K562 (cell line): ENCODE results near the gene RCOR2. TPM values are rescaled to one million over a fixed set of nuclear protein-coding genes. Genes with fewer than 3 reads are reported as not detected.

Source experiments
- CEBPG ChIP-seq, 3 experiments: fragments of 200-800 bp in 1 of 3; sonication (Bioruptor generic) in 1 of 3; sonication (generic) in 1 of 3; formaldehyde crosslinking in 1 of 3; IDR thresholded peaks in 2 of 3; conservative IDR thresholded peaks in 1 of 3; 2 replicates each; pipeline versions ENCODE4 v1.6.1 to v1.8.0; 2016 to 2022; ENCODE audit warnings: missing compliant biosample characterization in 2 of 3, missing genetic modification characterization in 2 of 3, mild to moderate bottlenecking in 1 of 3, missing genetic modification reagents in 1 of 3
- FOXJ3 ChIP-seq: sonication (generic); formaldehyde crosslinking; IDR thresholded peaks from 2 replicates; pipeline ENCODE4 v1.4.0; 2020; ENCODE audit warnings: mild to moderate bottlenecking, missing genetic modification reagents
- MCM5 ChIP-seq: fragments of 450-650 bp; IDR thresholded peaks from 2 replicates; pipeline ENCODE4 v1.6.1; 2016; ENCODE audit warnings: low read depth
- SMAD2 ChIP-seq: fragments of 150-350 bp; IDR thresholded peaks from 2 replicates; pipeline ENCODE4 v1.6.1; 2014; ENCODE audit warnings: low read depth, mild to moderate bottlenecking, low read length
- XRCC3 ChIP-seq: fragments of 450-650 bp; IDR thresholded peaks from 2 replicates; pipeline ENCODE4 v1.6.1; 2017; ENCODE audit warnings: mild to moderate bottlenecking, moderate library complexity
- ZFP30 ChIP-seq: fragments of 250-450 bp; sonication (Bioruptor Pico); IDR thresholded peaks from 2 replicates; pipeline ENCODE4 v1.8.0; 2022; ENCODE audit warnings: moderate library complexity, mild to moderate bottlenecking, inconsistent platforms, borderline replicate concordance
- ZFPM2 ChIP-seq: fragments of 250-450 bp; sonication (Bioruptor Pico); IDR thresholded peaks from 2 replicates; pipeline ENCODE4 v1.5.1; 2022; ENCODE audit warnings: mild to moderate bottlenecking
- ZFX ChIP-seq: sonication (generic); formaldehyde crosslinking; IDR thresholded peaks from 2 replicates; pipeline ENCODE4 v1.8.0; 2022; ENCODE audit warnings: mild to moderate bottlenecking, missing genetic modification reagents, moderate library complexity
- ZNF133 ChIP-seq: fragments of 250-450 bp; sonication (Bioruptor Pico); IDR thresholded peaks from 2 replicates; pipeline ENCODE4 v1.4.0; 2020; ENCODE audit warnings: mild to moderate bottlenecking
- ZNF316 ChIP-seq: fragments of 450-650 bp; IDR thresholded peaks from 2 replicates; pipeline ENCODE4 v1.6.1; 2016
- polyA plus RNA-seq, 8 experiments: library from polyadenylated mRNA; depleted of rRNA in 4 of 8; stranded (reverse) in 5 of 8; unstranded in 3 of 8; fragments of >200 nt; fragmentation: Nextera tagmentation in 2 of 8; fragmentation: Illumina TruSeq in 1 of 8; extraction: Ambion mirVana in 2 of 8; extraction: Trizol in 1 of 8; gene quantifications; 2 replicates each; pipeline versions ENCODE4 v1.2.1 to v1.2.3, GENCODE V29; 2011 to 2014; ENCODE audit warnings: inconsistent platforms in 1 of 8, missing spikeins in 1 of 8
- total RNA-seq, 7 experiments: library from RNA; depleted of rRNA in 6 of 7; stranded (reverse); fragments of >200 nt in 6 of 7; fragmentation: Illumina TruSeq in 2 of 7; extraction: Trizol in 2 of 7; gene quantifications; 2 replicates each; pipeline versions ENCODE4 v1.2.1 to v1.2.3, GENCODE V29; 2011 to 2021; ENCODE audit warnings: low replicate concordance in 1 of 7
- TF ChIP-seq, protein P1 (sequence below): fragments of 450-650 bp; IDR thresholded peaks from 2 replicates; pipeline ENCODE4 v1.6.1; 2018; ENCODE audit not compliant: partially characterized antibody
- TF ChIP-seq, protein P2 (sequence below): fragments of 450-650 bp; IDR thresholded peaks from 2 replicates; pipeline ENCODE4 v1.6.1; 2017; ENCODE audit warnings: antibody characterized with exemption, mild to moderate bottlenecking
- TF ChIP-seq, protein P3 (sequence below): fragments of 250-450 bp; sonication (Bioruptor Pico); IDR thresholded peaks from 2 replicates; pipeline ENCODE4 v1.5.1; 2021; ENCODE audit warnings: mild to moderate bottlenecking
- TF ChIP-seq, protein P4 (sequence below): IDR thresholded peaks from 2 replicates; pipeline ENCODE4 v1.6.1; 2011; ENCODE audit warnings: borderline replicate concordance, low read depth, mild to moderate bottlenecking, moderate library complexity, low read length; ENCODE audit not compliant: insufficient read depth, poor library complexity, severe bottlenecking
- TF ChIP-seq, protein P5 (sequence below), 2 experiments: fragments of 450-650 bp in 1 of 2; sonication (generic) in 1 of 2; formaldehyde crosslinking in 1 of 2; IDR thresholded peaks in 1 of 2; conservative IDR thresholded peaks in 1 of 2; 2 replicates each; pipeline versions ENCODE4 v1.6.1 to v1.8.1; 2016 to 2023; ENCODE audit warnings: mild to moderate bottlenecking in 2 of 2, moderate library complexity in 2 of 2, inconsistent platforms in 1 of 2, missing genetic modification reagents in 1 of 2

RCOR2 gene
- total and polyA plus RNA-seq, 9 of the 15 experiments (the other 6 are each of a cell fraction or from before 2014, with no cell fraction given), result 0.04 to 6.5 (median 2.5) TPM; not detected in 1

DNA sequence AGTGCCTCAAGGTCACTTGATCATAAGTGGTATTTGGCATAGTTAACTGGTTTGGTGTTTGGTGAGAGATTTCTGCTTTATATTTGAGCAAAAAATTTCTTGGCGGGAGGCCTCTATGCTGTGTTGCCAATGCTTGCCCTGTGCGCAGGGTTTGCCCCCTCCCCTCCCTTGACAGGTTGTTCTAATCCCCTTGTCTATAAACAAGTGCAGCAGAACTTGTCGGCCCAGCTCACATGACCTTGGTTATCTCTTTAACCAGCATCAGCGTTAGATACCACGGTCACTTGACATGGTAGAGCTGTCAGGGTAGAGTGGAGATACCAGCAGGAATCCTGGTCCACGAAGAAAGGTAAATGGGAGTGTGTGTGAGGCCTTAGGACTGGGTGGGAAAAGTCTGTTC lies 42.5 kb downstream of the RCOR2 start (continued):
- TF ChIP-seq, protein P1, sequence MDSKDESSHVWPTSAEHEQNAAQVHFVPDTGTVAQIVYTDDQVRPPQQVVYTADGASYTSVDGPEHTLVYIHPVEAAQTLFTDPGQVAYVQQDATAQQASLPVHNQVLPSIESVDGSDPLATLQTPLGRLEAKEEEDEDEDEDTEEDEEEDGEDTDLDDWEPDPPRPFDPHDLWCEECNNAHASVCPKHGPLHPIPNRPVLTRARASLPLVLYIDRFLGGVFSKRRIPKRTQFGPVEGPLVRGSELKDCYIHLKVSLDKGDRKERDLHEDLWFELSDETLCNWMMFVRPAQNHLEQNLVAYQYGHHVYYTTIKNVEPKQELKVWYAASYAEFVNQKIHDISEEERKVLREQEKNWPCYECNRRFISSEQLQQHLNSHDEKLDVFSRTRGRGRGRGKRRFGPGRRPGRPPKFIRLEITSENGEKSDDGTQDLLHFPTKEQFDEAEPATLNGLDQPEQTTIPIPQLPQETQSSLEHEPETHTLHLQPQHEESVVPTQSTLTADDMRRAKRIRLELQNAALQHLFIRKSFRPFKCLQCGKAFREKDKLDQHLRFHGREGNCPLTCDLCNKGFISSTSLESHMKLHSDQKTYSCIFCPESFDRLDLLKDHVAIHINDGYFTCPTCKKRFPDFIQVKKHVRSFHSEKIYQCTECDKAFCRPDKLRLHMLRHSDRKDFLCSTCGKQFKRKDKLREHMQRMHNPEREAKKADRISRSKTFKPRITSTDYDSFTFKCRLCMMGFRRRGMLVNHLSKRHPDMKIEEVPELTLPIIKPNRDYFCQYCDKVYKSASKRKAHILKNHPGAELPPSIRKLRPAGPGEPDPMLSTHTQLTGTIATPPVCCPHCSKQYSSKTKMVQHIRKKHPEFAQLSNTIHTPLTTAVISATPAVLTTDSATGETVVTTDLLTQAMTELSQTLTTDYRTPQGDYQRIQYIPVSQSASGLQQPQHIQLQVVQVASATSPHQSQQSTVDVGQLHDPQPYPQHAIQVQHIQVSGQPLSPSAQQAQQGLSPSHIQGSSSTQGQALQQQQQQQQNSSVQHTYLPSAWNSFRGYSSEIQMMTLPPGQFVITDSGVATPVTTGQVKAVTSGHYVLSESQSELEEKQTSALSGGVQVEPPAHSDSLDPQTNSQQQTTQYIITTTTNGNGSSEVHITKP, result no peak
- no peak for TF ChIP-seq ZFPM2 (CRISPR knock-in tag)
- TF ChIP-seq SMAD2, result no peak
- TF ChIP-seq, protein P2, sequence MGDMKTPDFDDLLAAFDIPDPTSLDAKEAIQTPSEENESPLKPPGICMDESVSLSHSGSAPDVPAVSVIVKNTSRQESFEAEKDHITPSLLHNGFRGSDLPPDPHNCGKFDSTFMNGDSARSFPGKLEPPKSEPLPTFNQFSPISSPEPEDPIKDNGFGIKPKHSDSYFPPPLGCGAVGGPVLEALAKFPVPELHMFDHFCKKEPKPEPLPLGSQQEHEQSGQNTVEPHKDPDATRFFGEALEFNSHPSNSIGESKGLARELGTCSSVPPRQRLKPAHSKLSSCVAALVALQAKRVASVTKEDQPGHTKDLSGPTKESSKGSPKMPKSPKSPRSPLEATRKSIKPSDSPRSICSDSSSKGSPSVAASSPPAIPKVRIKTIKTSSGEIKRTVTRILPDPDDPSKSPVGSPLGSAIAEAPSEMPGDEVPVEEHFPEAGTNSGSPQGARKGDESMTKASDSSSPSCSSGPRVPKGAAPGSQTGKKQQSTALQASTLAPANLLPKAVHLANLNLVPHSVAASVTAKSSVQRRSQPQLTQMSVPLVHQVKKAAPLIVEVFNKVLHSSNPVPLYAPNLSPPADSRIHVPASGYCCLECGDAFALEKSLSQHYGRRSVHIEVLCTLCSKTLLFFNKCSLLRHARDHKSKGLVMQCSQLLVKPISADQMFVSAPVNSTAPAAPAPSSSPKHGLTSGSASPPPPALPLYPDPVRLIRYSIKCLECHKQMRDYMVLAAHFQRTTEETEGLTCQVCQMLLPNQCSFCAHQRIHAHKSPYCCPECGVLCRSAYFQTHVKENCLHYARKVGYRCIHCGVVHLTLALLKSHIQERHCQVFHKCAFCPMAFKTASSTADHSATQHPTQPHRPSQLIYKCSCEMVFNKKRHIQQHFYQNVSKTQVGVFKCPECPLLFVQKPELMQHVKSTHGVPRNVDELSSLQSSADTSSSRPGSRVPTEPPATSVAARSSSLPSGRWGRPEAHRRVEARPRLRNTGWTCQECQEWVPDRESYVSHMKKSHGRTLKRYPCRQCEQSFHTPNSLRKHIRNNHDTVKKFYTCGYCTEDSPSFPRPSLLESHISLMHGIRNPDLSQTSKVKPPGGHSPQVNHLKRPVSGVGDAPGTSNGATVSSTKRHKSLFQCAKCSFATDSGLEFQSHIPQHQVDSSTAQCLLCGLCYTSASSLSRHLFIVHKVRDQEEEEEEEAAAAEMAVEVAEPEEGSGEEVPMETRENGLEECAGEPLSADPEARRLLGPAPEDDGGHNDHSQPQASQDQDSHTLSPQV, result 0 out of 2 replicates have a peak, but pooled peaks have one; percentile 34
- no peak for TF ChIP-seq ZNF133 (CRISPR knock-in tag)
- TF ChIP-seq, protein P3, sequence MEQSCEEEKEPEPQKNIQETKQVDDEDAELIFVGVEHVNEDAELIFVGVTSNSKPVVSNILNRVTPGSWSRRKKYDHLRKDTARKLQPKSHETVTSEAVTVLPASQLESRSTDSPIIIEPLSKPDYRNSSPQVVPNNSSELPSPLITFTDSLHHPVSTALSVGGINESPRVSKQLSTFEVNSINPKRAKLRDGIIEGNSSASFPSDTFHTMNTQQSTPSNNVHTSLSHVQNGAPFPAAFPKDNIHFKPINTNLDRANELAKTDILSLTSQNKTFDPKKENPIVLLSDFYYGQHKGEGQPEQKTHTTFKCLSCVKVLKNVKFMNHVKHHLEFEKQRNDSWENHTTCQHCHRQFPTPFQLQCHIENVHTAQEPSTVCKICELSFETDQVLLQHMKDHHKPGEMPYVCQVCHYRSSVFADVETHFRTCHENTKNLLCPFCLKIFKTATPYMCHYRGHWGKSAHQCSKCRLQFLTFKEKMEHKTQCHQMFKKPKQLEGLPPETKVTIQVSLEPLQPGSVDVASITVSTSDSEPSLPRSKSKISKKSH (CRISPR knock-in tag), result no peak
- TF ChIP-seq, protein P4, sequence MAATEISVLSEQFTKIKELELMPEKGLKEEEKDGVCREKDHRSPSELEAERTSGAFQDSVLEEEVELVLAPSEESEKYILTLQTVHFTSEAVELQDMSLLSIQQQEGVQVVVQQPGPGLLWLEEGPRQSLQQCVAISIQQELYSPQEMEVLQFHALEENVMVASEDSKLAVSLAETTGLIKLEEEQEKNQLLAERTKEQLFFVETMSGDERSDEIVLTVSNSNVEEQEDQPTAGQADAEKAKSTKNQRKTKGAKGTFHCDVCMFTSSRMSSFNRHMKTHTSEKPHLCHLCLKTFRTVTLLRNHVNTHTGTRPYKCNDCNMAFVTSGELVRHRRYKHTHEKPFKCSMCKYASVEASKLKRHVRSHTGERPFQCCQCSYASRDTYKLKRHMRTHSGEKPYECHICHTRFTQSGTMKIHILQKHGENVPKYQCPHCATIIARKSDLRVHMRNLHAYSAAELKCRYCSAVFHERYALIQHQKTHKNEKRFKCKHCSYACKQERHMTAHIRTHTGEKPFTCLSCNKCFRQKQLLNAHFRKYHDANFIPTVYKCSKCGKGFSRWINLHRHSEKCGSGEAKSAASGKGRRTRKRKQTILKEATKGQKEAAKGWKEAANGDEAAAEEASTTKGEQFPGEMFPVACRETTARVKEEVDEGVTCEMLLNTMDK, result no peak
- no peak for TF ChIP-seq MCM5
- TF ChIP-seq ZNF316, result no peak
- TF ChIP-seq CEBPG (CRISPR knock-in tag; IDR thresholded peaks at IDR 0.05), result no peak
- TF ChIP-seq CEBPG (tag; conservative IDR thresholded peaks at IDR 0.05 in 1 of 2, IDR thresholded peaks at IDR 0.05 in 1 of 2), result no peak
- TF ChIP-seq, protein P5, sequence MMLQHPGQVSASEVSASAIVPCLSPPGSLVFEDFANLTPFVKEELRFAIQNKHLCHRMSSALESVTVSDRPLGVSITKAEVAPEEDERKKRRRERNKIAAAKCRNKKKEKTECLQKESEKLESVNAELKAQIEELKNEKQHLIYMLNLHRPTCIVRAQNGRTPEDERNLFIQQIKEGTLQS (IDR thresholded peaks at IDR 0.05), result no peak
- TF ChIP-seq, protein P5 (CRISPR knock-in tag; conservative IDR thresholded peaks at IDR 0.05), result no peak
- TF ChIP-seq ZFP30 (CRISPR knock-in tag), result no peak
- peak; percentile 38; the same call in 1 of the 2 replicates for TF ChIP-seq ZFX (CRISPR knock-in tag)
- TF ChIP-seq FOXJ3, result no peak
- no peak for TF ChIP-seq XRCC3
